GM19467 (cell line): ENCODE results near the gene EIF2B4.
A peak's percentile ranks its signal among the peaks of the same experiment; 100 is the strongest.
"Not testable (repeated sequence)": the region's sequence is repeated elsewhere in the genome, so short reads cannot be mapped to it uniquely, and the experiment has no call there.

Experiments used
- ATAC-seq: cut with Tn5 transposase; IDR thresholded peaks from one replicate; pipeline ENCODE4 v1.9.1; 2021; ENCODE audit warnings: mild to moderate bottlenecking, moderate library complexity; ENCODE audit not compliant: unreplicated experiment

The EIF2B4 gene

GRCh38 chr2:27378096-27378808 lies 8.1 kb upstream of the EIF2B4 start:
- no peak for ATAC-seq

GRCh38 chr2:27377618-27378095 lies 7.5 kb upstream of the EIF2B4 start:
- no peak for ATAC-seq

GRCh38 chr2:27376866-27377617 lies 6.9 kb upstream of the EIF2B4 start:
- ATAC-seq = no peak

- ATAC-seq = no peak
Measured at GRCh38 chr2:27376151-27376865, 6.2 kb upstream of the EIF2B4 start.

- ATAC-seq = no peak
Measured at GRCh38 chr2:27375513-27376099, 5.5 kb upstream of the EIF2B4 start.

- ATAC-seq = no peak
Measured at GRCh38 chr2:27373567-27373966, 3.4 kb upstream of the EIF2B4 start.

- no peak for ATAC-seq
Measured at GRCh38 chr2:27372937-27373336, 2.8 kb upstream of the EIF2B4 start.

- ATAC-seq = peak; percentile 19
Measured at GRCh38 chr2:27370816-27371620, 880 bp upstream of the EIF2B4 start.

- ATAC-seq = no peak
Measured at GRCh38 chr2:27369471-27370025, 590 bp downstream of the EIF2B4 start.

GRCh38 chr2:27363933-27364332 lies 6.2 kb downstream of the EIF2B4 start:
- no peak for ATAC-seq

GRCh38 chr2:27362678-27363420 lies 7.3 kb downstream of the EIF2B4 start:
- no peak for ATAC-seq

GRCh38 chr2:27356382-27357181 lies 13.6 kb downstream of the EIF2B4 start, which contains the start of gene GTF3C2:
GTF3C2 (minus strand) TSS chr2:27356764; CDS start chr2:27343554, 13,210 bp downstream.
- peak; percentile 83 for ATAC-seq

GRCh38 chr2:27356056-27356381 lies 14.1 kb downstream of the EIF2B4 start:
- peak; percentile 34 for ATAC-seq

GRCh38 chr2:27354597-27354927 lies 15.6 kb downstream of the EIF2B4 start:
- no peak for ATAC-seq

GRCh38 chr2:27353762-27354596 lies 16.2 kb downstream of the EIF2B4 start:
- ATAC-seq = no peak

GRCh38 chr2:27353386-27353761 lies 16.8 kb downstream of the EIF2B4 start:
- ATAC-seq = not testable (repeated sequence)

GRCh38 chr2:27351802-27352598 lies 18.1 kb downstream of the EIF2B4 start:
- ATAC-seq = no peak
